GM12873 (cell line): ENCODE results near the gene MESP2.

Experiments
- CTCF ChIP-seq: IDR thresholded peaks from 2 replicates; pipeline ENCODE4 v1.5.1; 2012; ENCODE audit warnings: low read depth, mild to moderate bottlenecking, moderate library complexity, low read length, control low read depth; ENCODE audit not compliant: insufficient read depth; ENCODE audit errors: missing control alignments

MESP2 gene

GRCh38 chr15:89818287-89818686 lies 42.2 kb downstream of the MESP2 start:
- no peak for TF ChIP-seq CTCF

GRCh38 chr15:89820666-89821611 lies 44.8 kb downstream of the MESP2 start:
- no peak for TF ChIP-seq CTCF

GRCh38 chr15:89822026-89822425 lies 45.9 kb downstream of the MESP2 start:
- no peak for TF ChIP-seq CTCF

- TF ChIP-seq CTCF = no peak
These were observed 46.4 kb downstream of the MESP2 start for GRCh38 chr15:89822611-89822950.

GRCh38 chr15:89822951-89823711 lies 47.0 kb downstream of the MESP2 start:
- TF ChIP-seq CTCF = no peak

- no peak for TF ChIP-seq CTCF
These were observed 47.9 kb downstream of the MESP2 start for GRCh38 chr15:89823836-89824606.

- no peak for TF ChIP-seq CTCF
These were observed 48.4 kb downstream of the MESP2 start for GRCh38 chr15:89824607-89824867.
